ENCODE data around the gene CLTA.
A peak's percentile ranks its signal among the peaks of the same experiment; 100 is the strongest.

CLTA gene

DNA sequence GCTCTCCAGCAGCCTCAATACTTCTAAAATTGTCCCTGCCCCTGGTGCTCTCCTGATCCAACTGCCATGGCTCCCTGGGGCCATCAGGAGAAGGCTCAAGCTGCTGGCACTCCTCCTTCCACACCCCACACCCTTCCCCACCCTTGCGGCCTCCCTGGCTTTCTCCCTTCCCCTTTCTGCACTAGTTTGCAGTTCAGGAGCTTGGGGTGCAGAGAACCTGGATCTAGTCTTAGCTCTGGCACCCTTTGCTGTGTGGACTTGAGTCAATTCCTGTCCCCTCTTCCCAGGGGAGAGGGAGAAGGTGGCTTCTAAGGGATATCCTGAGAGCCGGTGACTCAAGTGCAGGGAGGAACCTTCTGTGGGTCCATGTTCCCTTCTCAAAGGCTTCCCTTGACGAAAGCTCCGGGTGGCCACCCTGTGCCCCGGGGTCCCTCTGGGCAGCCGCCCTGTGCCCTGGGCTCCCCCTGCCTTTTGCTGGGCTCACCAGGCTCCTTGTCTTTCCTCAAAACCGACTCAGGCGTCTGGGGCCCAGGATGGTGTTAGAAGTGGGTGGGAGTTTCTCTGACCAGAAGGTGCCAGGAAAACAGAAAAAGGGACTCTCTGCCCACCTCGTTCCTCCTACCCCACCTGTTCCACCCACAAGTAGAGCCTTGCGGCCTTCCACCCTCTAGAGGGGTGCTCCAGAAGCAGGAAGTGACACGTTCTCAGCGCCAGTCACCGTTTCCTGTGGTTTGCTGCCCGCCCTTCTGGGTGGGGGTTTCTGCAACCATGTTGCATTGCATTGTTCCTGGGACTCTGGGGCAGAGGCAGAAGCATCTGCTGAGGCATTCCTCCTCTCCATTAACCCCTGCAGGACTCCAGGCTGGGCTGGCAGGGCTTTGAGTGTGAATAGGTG lies 39.2 kb upstream of the CLTA start:
- TF ChIP-seq, protein P1, sequence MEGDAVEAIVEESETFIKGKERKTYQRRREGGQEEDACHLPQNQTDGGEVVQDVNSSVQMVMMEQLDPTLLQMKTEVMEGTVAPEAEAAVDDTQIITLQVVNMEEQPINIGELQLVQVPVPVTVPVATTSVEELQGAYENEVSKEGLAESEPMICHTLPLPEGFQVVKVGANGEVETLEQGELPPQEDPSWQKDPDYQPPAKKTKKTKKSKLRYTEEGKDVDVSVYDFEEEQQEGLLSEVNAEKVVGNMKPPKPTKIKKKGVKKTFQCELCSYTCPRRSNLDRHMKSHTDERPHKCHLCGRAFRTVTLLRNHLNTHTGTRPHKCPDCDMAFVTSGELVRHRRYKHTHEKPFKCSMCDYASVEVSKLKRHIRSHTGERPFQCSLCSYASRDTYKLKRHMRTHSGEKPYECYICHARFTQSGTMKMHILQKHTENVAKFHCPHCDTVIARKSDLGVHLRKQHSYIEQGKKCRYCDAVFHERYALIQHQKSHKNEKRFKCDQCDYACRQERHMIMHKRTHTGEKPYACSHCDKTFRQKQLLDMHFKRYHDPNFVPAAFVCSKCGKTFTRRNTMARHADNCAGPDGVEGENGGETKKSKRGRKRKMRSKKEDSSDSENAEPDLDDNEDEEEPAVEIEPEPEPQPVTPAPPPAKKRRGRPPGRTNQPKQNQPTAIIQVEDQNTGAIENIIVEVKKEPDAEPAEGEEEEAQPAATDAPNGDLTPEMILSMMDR (conservative IDR thresholded peaks at IDR 0.05; ENCODE audit: low read depth, low read length): no peak
- no peak for DNase-seq (ENCODE audit: low read depth)
- H3K4me3 ChIP-seq (ENCODE audit: low read length): no peak overlapping the region

DNA sequence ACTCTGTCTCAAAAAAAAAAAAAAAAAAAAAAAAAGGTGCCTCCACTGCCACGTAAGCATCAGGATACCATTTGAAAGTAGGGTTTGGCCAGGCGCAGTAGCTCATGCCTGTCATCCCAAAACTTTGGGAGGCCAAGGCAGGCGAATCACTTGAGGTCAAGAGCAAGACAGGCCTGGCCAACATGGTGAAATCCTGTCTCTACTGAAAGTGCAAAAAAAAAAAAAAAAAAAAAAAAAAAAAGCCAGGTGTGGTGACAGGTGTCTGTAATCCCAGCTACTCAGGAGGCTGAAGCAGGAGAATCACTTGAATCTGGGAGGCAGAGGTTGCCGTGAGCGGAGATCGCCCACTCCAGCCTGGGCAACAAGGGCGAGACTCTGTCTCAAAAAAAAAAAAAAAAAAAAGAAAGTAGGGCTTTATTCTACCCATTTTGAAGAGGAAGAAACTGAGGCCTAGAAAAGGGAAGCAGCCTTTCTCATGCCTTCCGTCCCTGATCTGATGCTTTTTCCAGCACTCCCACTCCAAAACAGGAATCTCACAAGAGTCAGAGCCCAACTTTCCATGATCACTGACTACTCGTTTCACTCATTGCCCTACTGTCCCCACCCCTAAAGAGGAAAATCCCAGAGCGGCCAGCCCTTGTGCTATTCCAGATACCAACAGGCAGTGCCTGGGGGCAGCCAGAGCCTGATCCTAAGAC lies 37.8 kb upstream of the CLTA start:
- DNase-seq (ENCODE audit: low read depth): no peak
- H3K4me3 ChIP-seq (ENCODE audit: low read length): no peak overlapping the region

DNA sequence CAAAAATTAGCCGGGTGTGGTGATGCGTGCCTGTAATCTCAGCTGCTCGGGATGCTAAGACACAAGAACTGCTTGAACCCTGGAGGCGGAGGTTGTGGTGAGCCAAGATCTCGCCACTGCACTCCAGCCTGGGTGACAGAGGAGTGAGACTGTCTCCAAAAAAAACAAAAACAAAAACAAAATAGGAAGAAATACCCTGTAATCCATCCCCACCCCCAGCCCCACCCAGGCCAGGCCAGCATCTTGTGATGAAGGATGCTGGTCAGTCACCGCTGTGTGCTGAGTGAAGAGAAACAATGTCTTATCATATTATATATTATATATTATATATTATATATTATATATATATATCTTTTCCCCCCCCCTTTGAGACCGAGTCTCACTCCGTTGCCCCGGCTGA lies 37.0 kb upstream of the CLTA start:
- TF ChIP-seq, protein P1 (conservative IDR thresholded peaks at IDR 0.05; ENCODE audit: low read depth, low read length): no peak
- DNase-seq (ENCODE audit: low read depth): no peak
- H3K4me3 ChIP-seq (ENCODE audit: low read length): no peak overlapping the region

More for the DNA sequence above, 37.8 kb upstream of the CLTA start:
- TF ChIP-seq, protein P1 (conservative IDR thresholded peaks at IDR 0.05; ENCODE audit: low read depth, low read length): no peak

DNA sequence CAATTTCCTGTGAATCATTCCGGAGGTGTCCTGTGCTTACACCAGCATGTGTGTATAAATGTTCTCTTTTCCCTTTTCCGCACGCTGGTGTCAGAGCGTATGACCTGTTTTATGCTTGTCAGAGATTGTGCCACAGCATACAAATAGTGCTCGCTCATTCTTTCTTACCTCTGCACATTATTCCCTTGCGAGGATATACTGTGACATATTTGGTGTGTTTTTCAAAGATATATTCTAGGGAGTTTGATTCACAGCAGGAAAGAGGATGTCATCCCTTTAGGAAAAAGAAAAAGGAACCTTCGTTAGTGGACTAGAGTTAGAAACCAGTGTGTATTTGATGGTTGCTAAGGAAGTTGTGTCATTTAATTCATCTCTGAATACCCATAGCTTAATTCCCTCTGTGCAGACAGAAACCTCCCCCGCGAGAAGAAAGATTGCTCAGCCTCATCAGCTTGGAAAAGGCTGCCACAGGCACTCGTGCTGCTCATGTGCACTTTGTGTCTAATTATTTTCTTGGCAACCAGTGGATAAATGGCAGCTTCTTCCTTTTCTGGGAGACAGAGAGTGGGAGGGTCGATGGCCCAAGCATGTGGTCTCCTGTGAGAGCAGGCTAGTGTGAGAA lies 36.3 kb upstream of the CLTA start:
- TF ChIP-seq, protein P1 (conservative IDR thresholded peaks at IDR 0.05; ENCODE audit: low read depth, low read length): no peak
- DNase-seq (ENCODE audit: low read depth): peak; percentile 71
- H3K4me3 ChIP-seq (ENCODE audit: low read length): no peak overlapping the region

DNA sequence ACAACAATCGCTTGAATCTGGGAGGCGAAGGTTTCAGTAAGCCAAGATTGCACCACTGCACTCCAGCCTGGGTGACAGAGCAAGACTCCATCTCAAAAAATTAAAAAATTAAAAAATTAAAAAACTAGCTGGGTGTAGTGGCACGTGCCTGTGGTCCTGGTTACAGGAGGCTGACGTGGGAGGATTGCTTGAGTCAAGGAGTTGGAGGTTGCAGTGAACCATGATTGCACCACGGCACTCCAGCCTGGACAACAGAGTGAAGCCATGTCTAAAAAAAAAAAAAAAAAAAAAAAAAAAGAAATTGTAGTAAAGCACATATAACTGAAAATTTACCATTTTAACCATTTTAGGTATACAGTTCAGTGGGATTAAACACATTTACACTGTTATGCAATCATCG lies 34.6 kb upstream of the CLTA start:
- H3K4me3 ChIP-seq (ENCODE audit: low read length): no peak overlapping the region
- no peak for DNase-seq (ENCODE audit: low read depth)
- TF ChIP-seq, protein P1 (conservative IDR thresholded peaks at IDR 0.05; ENCODE audit: low read depth, low read length): no peak

DNA sequence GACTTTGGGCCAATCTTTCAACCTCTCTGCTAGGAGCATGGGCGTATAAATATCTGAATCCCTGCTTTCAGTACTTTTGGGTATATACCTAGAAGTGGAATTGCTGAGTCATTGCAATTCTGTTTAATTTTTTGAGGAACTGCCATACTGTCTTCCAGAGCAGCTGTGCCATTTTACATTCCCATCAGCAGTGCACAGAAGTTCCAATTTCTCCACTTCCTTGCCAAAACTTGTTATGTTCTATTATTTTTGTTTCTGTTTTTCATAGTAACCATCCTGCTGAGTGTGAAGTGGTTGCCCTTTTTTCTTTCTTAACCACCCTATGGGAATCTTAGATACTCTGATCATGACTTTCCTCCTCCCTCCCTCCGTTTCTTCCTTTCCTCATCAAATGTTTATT lies 32.6 kb upstream of the CLTA start:
- TF ChIP-seq, protein P1 (conservative IDR thresholded peaks at IDR 0.05; ENCODE audit: low read depth, low read length): no peak
- no peak overlapping the region for H3K4me3 ChIP-seq (ENCODE audit: low read length)
- no peak for DNase-seq (ENCODE audit: low read depth)
